Sigmoid colon (tissue), 7 donors: ENCODE data around the gene CHST8. TPM values are rescaled to one million over a fixed set of nuclear protein-coding genes. Genes with fewer than 3 reads are reported as not detected.

ENCODE experiments used
- DNase-seq: peaks from one replicate; pipeline ENCODE4 v3.0.0-alpha.2; 2019
- H3K27ac ChIP-seq, 4 donors: fragments of 200-600 bp; sonication (generic); one replicate each; pipeline ENCODE4 v1.5.1; 2016 to 2019; ENCODE audit warnings: mild to moderate bottlenecking in 1 of 4
- H3K27me3 ChIP-seq, 3 donors: fragments of 200-600 bp; sonication (generic); one replicate each; pipeline ENCODE4 v1.5.1; 2019; ENCODE audit warnings: mild to moderate bottlenecking in 1 of 3
- H3K36me3 ChIP-seq, 4 donors: fragments of 200-600 bp; sonication (generic); one replicate each; pipeline ENCODE4 v1.5.1; 2016 to 2019
- H3K4me1 ChIP-seq, 4 donors: fragments of 200-600 bp; sonication (generic); one replicate each; pipeline ENCODE4 v1.5.1; 2017 to 2019
- H3K4me3 ChIP-seq, 4 donors: fragments of 200-600 bp; sonication (generic); one replicate each; pipeline ENCODE4 v1.5.1; 2017 to 2019; ENCODE audit warnings: mild to moderate bottlenecking in 2 of 4, moderate library complexity in 1 of 4
- H3K9me3 ChIP-seq, 4 donors: fragments of 200-600 bp in 3 of 4; sonication (generic) in 3 of 4; one replicate each; pipeline versions ENCODE4 v1.5.1 to v1.6.1; 2013 to 2019
- CTCF ChIP-seq, 4 experiments: fragments of 450-650 bp in 3 of 4; fragments of 200-600 bp in 1 of 4; IDR thresholded peaks; one replicate each; pipeline ENCODE4 v1.5.1; 2016 to 2019; ENCODE audit warnings: antibody characterized with exemption in 4 of 4, mild to moderate bottlenecking in 3 of 4, moderate library complexity in 2 of 4
- EP300 ChIP-seq, 4 donors: sonication (generic); formaldehyde crosslinking; IDR thresholded peaks; one replicate each; pipeline ENCODE4 v1.6.1; 2017; ENCODE audit warnings: antibody characterized with exemption in 4 of 4
- POLR2A ChIP-seq, 2 donors: fragments of 450-650 bp; IDR thresholded peaks; one replicate each; pipeline ENCODE4 v1.6.1; 2016; ENCODE audit warnings: antibody characterized with exemption in 2 of 2, mild to moderate bottlenecking in 2 of 2, moderate library complexity in 2 of 2
- POLR2AphosphoS5 ChIP-seq, 4 donors: sonication (generic); formaldehyde crosslinking; IDR thresholded peaks; one replicate each; pipeline ENCODE4 v1.6.1; 2017; ENCODE audit warnings: antibody characterized with exemption in 4 of 4
- WGBS, 2 donors: extraction: QIAGEN DNeasy Blood & Tissue Kit; methylation state at CpG; one replicate each; pipeline ENCODE4 v1.1.7; 2013; 5-methylcytosine and 5-hydroxymethylcytosine counted together
- intact Hi-C: fragments of 100-400 bp; cut with DNase I; formaldehyde crosslinking; loops from one replicate; pipeline ENCODE4 v1.15.1; 2023
- polyA plus RNA-seq, 3 donors: library from polyadenylated mRNA; stranded (reverse); fragments of 200-250 nt; gene quantifications; one replicate each; pipeline ENCODE4 v1.2.3, GENCODE V29; 2013
- total RNA-seq, 4 donors: library from RNA; depleted of rRNA; stranded (reverse); fragments of >200 nt; gene quantifications; one replicate each; pipeline ENCODE4 v1.1.0, GENCODE V29; 2016
- donor health status: healthy with polysubstance abuse.
- donor health status: Bipolar disorder and iron deficiency.
- donor health status: healthy.

Gene CHST8
- total and polyA plus RNA-seq, 7 donors: 0.35 to 0.60 (median 0.36) TPM; not detected in 4

- Histone ChIP-seq H3K27me3 (peaks cover 0 to 3% (median 0%) of the 10 kb centered on the region in 3 donors), H3K4me1 (no peaks in the 10 kb centered on the region), H3K36me3 (no peaks in the 10 kb centered on the region), H3K9me3 (no peaks in the 10 kb centered on the region), H3K4me3 (no peak overlapping the region), H3K27ac (no peak overlapping the region)
- 79 to 82% methylated on average over 2 of the region's 2 CpGs for WGBS, 2 donors
- TF ChIP-seq CTCF (IDR thresholded peaks at IDR 0.05): no peak
- no peak for TF ChIP-seq EP300 (IDR thresholded peaks at IDR 0.05)
- TF ChIP-seq POLR2AphosphoS5 (IDR thresholded peaks at IDR 0.05): no peak
- no peak for TF ChIP-seq POLR2A (IDR thresholded peaks at IDR 0.05)
- intact Hi-C loops: no loop called here
- DNase-seq: no peak
These were observed 31.9 kb downstream of the CHST8 start for GRCh38 chr19:33653684-33654083.

GRCh38 chr19:33654840-33655508 is 33.2 kb downstream of the CHST8 start:
- H3K4me1 ChIP-seq: no peaks in the 10 kb centered on the region
- H3K27me3 ChIP-seq: peaks cover 0 to 3% (median 0%) of the 10 kb centered on the region in 3 donors
- intact Hi-C loops: no loop called here
- no peak for DNase-seq
- H3K4me3 ChIP-seq: no peak overlapping the region
- H3K27ac ChIP-seq: no peak overlapping the region
- H3K9me3 ChIP-seq: no peaks in the 10 kb centered on the region
- H3K36me3 ChIP-seq: no peaks in the 10 kb centered on the region
- 71 to 79% methylated on average over 7 of the region's 7 CpGs for WGBS, 2 donors
- TF ChIP-seq POLR2A (IDR thresholded peaks at IDR 0.05) (no peak), POLR2AphosphoS5 (IDR thresholded peaks at IDR 0.05) (no peak), CTCF (IDR thresholded peaks at IDR 0.05) (no peak), EP300 (IDR thresholded peaks at IDR 0.05) (no peak)

- Histone ChIP-seq H3K4me1 (no peaks in the 10 kb centered on the region), H3K27me3 (no peaks in the 10 kb centered on the region), H3K9me3 (no peaks in the 10 kb centered on the region), H3K4me3 (no peak overlapping the region), H3K36me3 (no peaks in the 10 kb centered on the region), H3K27ac (no peak overlapping the region)
- WGBS, 2 donors: 89 to 91% methylated on average over 5 of the region's 5 CpGs
- no peak for DNase-seq
- TF ChIP-seq POLR2A (IDR thresholded peaks at IDR 0.05): no peak
- no peak for TF ChIP-seq EP300 (IDR thresholded peaks at IDR 0.05)
- no peak for TF ChIP-seq POLR2AphosphoS5 (IDR thresholded peaks at IDR 0.05)
- no peak for TF ChIP-seq CTCF (IDR thresholded peaks at IDR 0.05)
- intact Hi-C loops: no loop called here
These were observed 38.1 kb downstream of the CHST8 start for GRCh38 chr19:33659835-33660234.

GRCh38 chr19:33660410-33661124 is 38.8 kb downstream of the CHST8 start:
- intact Hi-C loops: no loop called here
- H3K4me3 ChIP-seq: no peak overlapping the region
- no peaks in the 10 kb centered on the region for H3K27me3 ChIP-seq
- H3K36me3 ChIP-seq: no peaks in the 10 kb centered on the region
- WGBS, 2 donors: 49 to 66% methylated on average over 11 of the region's 11 CpGs
- H3K4me1 ChIP-seq: no peaks in the 10 kb centered on the region
- no peak for DNase-seq
- TF ChIP-seq POLR2AphosphoS5 (IDR thresholded peaks at IDR 0.05): no peak
- TF ChIP-seq POLR2A (IDR thresholded peaks at IDR 0.05): no peak
- no peak for TF ChIP-seq CTCF (IDR thresholded peaks at IDR 0.05)
- no peak for TF ChIP-seq EP300 (IDR thresholded peaks at IDR 0.05)
- no peaks in the 10 kb centered on the region for H3K9me3 ChIP-seq
- no peak overlapping the region for H3K27ac ChIP-seq
